HepG2 (cell line): ENCODE measurements around the gene DZIP1L. TPM values are rescaled to one million over a fixed set of nuclear protein-coding genes. Genes with fewer than 3 reads are reported as not detected.

ENCODE experiments used
- ATAC-seq: fragments of 200-7000 bp; cut with Tn5 transposase; 3 replicates; pipeline ENCODE4 v1.9.1; 2020; ENCODE audit warnings: mild to moderate bottlenecking, moderate library complexity
- BruUV-seq: library from RNA; stranded (reverse); fragments of 400-500 nt; replicated peaks from 2 replicates; lab custom pipeline; 2021; lab: Mats Ljungman, UMichigan
- CTCF ChIA-PET: fragments of 300-600 bp; formaldehyde crosslinking; extraction: SDS; loops from one replicate; lab custom pipeline; 2021; ENCODE audit warnings: low total read pairs, inconsistent platforms, low intra/inter-chr PET ratio; lab: Yijun Ruan, JAX
- POLR2A ChIA-PET: fragments of 350-600 bp; sonication (Branson Sonifier 250); formaldehyde crosslinking; loops from one replicate; lab custom pipeline; 2020; ENCODE audit warnings: antibody characterized with exemption, inconsistent platforms; lab: Yijun Ruan, JAX
- DNase-seq: peaks from one replicate; pipeline ENCODE4 v3.0.0-alpha.2; 2015; ENCODE audit warnings: low spot score
- FAIRE-seq: peaks from 3 replicates; lab custom pipeline; 2011; peaks lifted over from hg19 to GRCh38; lab: Jason Lieb, UNC
- H2AFZ ChIP-seq: one replicate; pipeline ENCODE4 v1.6.1; 2011; ENCODE audit warnings: low read length, inconsistent platforms
- H3K27ac ChIP-seq: fragments of 300-600 bp; 3 replicates; pipeline ENCODE4 v1.8.0; 2011; ENCODE audit warnings: mixed run types, mild to moderate bottlenecking, mixed read lengths, low read length, inconsistent platforms; ENCODE audit not compliant: insufficient read depth; ENCODE audit errors: extremely low read length
- H3K27me3 ChIP-seq, 2 experiments: fragments of 200-600 bp in 1 of 2; 2 replicates in 1 of 2; 3 replicates in 1 of 2; pipeline versions ENCODE4 v1.6.0 to v1.8.0; 2011; ENCODE audit warnings: low read length in 2 of 2, mild to moderate bottlenecking in 2 of 2, moderate library complexity in 2 of 2, inconsistent platforms in 1 of 2; ENCODE audit not compliant: insufficient read depth in 2 of 2, control insufficient read depth in 1 of 2
- H3K36me3 ChIP-seq, 2 experiments: fragments of 200-600 bp in 1 of 2; replicated peaks in 1 of 2; 2 replicates in 1 of 2; 3 replicates in 1 of 2; pipeline versions ENCODE4 v1.5.1 to v1.8.0; 2011; ENCODE audit warnings: low read length in 2 of 2, inconsistent platforms in 1 of 2; ENCODE audit not compliant: insufficient read depth in 2 of 2, control insufficient read depth in 1 of 2
- H3K4me1 ChIP-seq: 2 replicates; pipeline ENCODE4 v1.5.1; 2012; ENCODE audit warnings: low read length, inconsistent platforms; ENCODE audit not compliant: insufficient read depth
- H3K4me2 ChIP-seq: 2 replicates; pipeline ENCODE4 v1.6.0; 2011; ENCODE audit warnings: low read depth, low read length, inconsistent platforms
- H3K4me3 ChIP-seq, 3 experiments: fragments of 200-600 bp in 1 of 3; sonication (generic), shearing (Covaris generic) in 1 of 3; replicated peaks in 1 of 3; 2 replicates each; pipeline ENCODE4 v1.5.1; 2011 to 2016; ENCODE audit warnings: low read length in 3 of 3, inconsistent platforms in 2 of 3, low read depth in 2 of 3, mild to moderate bottlenecking in 2 of 3, control low read depth in 1 of 3, mixed read lengths in 1 of 3; ENCODE audit not compliant: insufficient read depth in 1 of 3
- H3K79me2 ChIP-seq: one replicate; pipeline ENCODE4 v1.6.1; 2011; ENCODE audit warnings: low read length, inconsistent platforms; ENCODE audit not compliant: insufficient read depth
- H3K9ac ChIP-seq: 2 replicates; pipeline ENCODE4 v1.6.0; 2011; ENCODE audit warnings: mild to moderate bottlenecking, low read depth, low read length, inconsistent platforms; ENCODE audit not compliant: insufficient read depth
- H3K9me3 ChIP-seq: 2 replicates; pipeline ENCODE4 v1.5.1; 2012; ENCODE audit warnings: mild to moderate bottlenecking, low read length
- H4K20me1 ChIP-seq: 2 replicates; pipeline ENCODE4 v1.6.0; 2011; ENCODE audit warnings: inconsistent platforms, mild to moderate bottlenecking, low read length, moderate library complexity; ENCODE audit not compliant: insufficient read depth
- BRCA1 ChIP-seq: sonication (generic); formaldehyde crosslinking; IDR thresholded peaks from 2 replicates; pipeline ENCODE4 v1.4.0; 2020; ENCODE audit warnings: missing genetic modification reagents
- FOXA3 ChIP-seq: IDR thresholded peaks from 2 replicates; pipeline ENCODE4 v1.6.1; 2016; ENCODE audit warnings: missing genetic modification reagents, missing compliant biosample characterization
- WIZ ChIP-seq: sonication (generic); formaldehyde crosslinking; IDR thresholded peaks from 2 replicates; pipeline ENCODE4 v1.5.1; 2020; ENCODE audit warnings: mild to moderate bottlenecking, missing genetic modification reagents
- ZBTB10 ChIP-seq: sonication (generic); formaldehyde crosslinking; IDR thresholded peaks from 2 replicates; pipeline ENCODE4 v1.4.0; 2020; ENCODE audit warnings: missing genetic modification reagents, borderline replicate concordance
- ZBTB26 ChIP-seq: IDR thresholded peaks from 2 replicates; pipeline ENCODE4 v1.6.1; 2016; ENCODE audit warnings: missing compliant biosample characterization, missing genetic modification reagents, borderline replicate concordance
- WGBS: methylation state at CpG from one replicate; pipeline ENCODE4 v1.1.6; 2017; ENCODE audit warnings: low lambda C conversion rate; 5-methylcytosine and 5-hydroxymethylcytosine counted together
- in situ Hi-C: cut with HindIII; loops from 2 replicates; pipeline ENCODE4 v1.10.0; 2017; ENCODE audit warnings: low pct_unique_long_range_greater_than_20kb; ENCODE audit not compliant: extremely low pct_ligation_motif_present
- intact Hi-C: fragments of 100-400 bp; cut with micrococcal nuclease; formaldehyde crosslinking; loops from one replicate; pipeline ENCODE4 v1.10.0; 2022; ENCODE audit not compliant: unreplicated experiment
- polyA plus RNA-seq, 8 experiments: library from polyadenylated mRNA; depleted of rRNA in 3 of 8; stranded (reverse) in 7 of 8; unstranded in 1 of 8; fragments of >200 nt; fragmentation: Illumina TruSeq in 4 of 8; extraction: Trizol in 4 of 8; gene quantifications; 2 replicates each; pipeline versions ENCODE4 v1.2.1 to v1.2.3, GENCODE V29; 2011 to 2016; ENCODE audit warnings: low read depth in 4 of 8, missing spikeins in 1 of 8, mixed read lengths in 1 of 8; ENCODE audit not compliant: insufficient read depth in 1 of 8
- total RNA-seq, 5 experiments: library from RNA; depleted of rRNA; stranded (reverse); fragments of >200 nt; fragmentation: Illumina TruSeq; extraction: Trizol; gene quantifications; 2 replicates each; pipeline ENCODE4 v1.2.3, GENCODE V29; 2016; ENCODE audit warnings: low read depth in 1 of 5

Gene DZIP1L
- total and polyA plus RNA-seq, 2 of the 13 experiments (the other 11 are each of a cell fraction or from before 2014, with no cell fraction given), result 0.90 to 1.2 TPM

GRCh38 chr3:138072796-138073195, 42.6 kb downstream of the DZIP1L start:
- ATAC-seq (no peak), DNase-seq (no peak), FAIRE-seq (no peak)
- H3K4me3 ChIP-seq, result no peak overlapping the region
- ChIA-PET POLR2A (no interaction called here), CTCF (no interaction called here)
- no peaks in the 10 kb centered on the region for H3K36me3 ChIP-seq
- TF ChIP-seq ZBTB26 (CRISPR knock-in tag), result no peak
- TF ChIP-seq FOXA3 (CRISPR knock-in tag), result no peak
- TF ChIP-seq ZBTB10 (CRISPR knock-in tag), result no peak
- TF ChIP-seq BRCA1, result no peak
- TF ChIP-seq WIZ (CRISPR knock-in tag), result no peak
- H3K27me3 ChIP-seq, result no peaks in the 10 kb centered on the region
- intact Hi-C loops, result no loop called here
- no peak overlapping the region for H3K9ac ChIP-seq
- H3K79me2 ChIP-seq, result no peaks in the 10 kb centered on the region
- H2AFZ ChIP-seq, result no peak overlapping the region
- no peak overlapping the region for H3K27ac ChIP-seq
- no peaks in the 10 kb centered on the region for H3K9me3 ChIP-seq
- no peak overlapping the region for H3K4me2 ChIP-seq
- H3K4me1 ChIP-seq, result no peaks in the 10 kb centered on the region
- no peaks in the 10 kb centered on the region for H4K20me1 ChIP-seq
- BruUV-seq, result no TSS peak
- in situ Hi-C loops, result no loop called here
- WGBS, result 71% methylated on average over 6 of the region's 8 CpGs
